Measurements from ENCODE around the gene PICALM.
"Not testable (repeated sequence)": the region's sequence is repeated elsewhere in the genome, so short reads cannot be mapped to it uniquely, and the experiment has no call there.

The PICALM gene, protein sequence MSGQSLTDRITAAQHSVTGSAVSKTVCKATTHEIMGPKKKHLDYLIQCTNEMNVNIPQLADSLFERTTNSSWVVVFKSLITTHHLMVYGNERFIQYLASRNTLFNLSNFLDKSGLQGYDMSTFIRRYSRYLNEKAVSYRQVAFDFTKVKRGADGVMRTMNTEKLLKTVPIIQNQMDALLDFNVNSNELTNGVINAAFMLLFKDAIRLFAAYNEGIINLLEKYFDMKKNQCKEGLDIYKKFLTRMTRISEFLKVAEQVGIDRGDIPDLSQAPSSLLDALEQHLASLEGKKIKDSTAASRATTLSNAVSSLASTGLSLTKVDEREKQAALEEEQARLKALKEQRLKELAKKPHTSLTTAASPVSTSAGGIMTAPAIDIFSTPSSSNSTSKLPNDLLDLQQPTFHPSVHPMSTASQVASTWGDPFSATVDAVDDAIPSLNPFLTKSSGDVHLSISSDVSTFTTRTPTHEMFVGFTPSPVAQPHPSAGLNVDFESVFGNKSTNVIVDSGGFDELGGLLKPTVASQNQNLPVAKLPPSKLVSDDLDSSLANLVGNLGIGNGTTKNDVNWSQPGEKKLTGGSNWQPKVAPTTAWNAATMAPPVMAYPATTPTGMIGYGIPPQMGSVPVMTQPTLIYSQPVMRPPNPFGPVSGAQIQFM

DNA sequence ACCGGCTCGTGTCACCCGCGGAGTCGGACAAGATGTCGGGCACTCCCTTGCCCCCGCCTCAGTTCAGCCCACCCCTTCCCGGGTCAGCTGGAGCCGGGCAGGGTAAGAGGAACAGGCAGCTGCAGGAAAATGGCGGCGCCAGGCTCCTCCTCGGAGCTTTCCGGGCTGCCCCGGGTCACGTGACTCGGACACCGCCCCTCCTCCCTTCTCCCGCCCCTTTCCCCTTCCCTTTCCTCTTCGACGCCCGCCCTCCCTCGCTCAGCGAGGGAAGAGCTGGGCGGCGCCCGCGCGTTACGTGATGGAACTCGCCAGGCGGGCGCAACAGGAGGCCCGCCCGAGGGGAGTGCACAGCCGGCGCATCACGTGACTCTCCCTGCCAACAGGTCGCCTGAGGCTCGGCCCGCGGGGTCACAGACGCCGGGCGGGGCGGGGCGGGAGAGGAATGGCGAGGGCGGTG is at the start of gene PICALM:
PICALM (minus strand) TSS at position 134 of the 457 bp plus-strand sequence. CDS start 304 bp downstream, outside the sequence.
- DNase-seq, result peak; percentile 97 to 98

DNA sequence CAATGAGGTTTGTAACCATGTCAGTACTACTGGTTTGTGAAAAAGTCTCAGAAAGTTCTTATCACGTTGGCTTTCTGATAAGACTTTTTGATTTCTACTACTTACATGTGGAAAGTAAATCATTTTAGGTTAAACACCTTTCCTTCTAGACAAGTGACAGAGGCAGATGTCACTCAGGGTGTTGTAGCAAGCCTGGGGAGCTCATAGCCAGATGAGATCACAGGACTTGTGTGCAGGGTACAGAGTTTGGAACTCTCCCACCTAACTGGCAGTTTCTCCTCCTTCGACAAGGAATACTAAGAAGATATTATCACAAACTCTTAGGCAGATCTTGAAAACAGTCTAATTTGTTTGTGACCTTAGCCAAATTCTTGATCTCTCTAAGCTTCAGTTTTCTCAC is 49.4 kb upstream of the PICALM start:
- DNase-seq, result no peak

DNA sequence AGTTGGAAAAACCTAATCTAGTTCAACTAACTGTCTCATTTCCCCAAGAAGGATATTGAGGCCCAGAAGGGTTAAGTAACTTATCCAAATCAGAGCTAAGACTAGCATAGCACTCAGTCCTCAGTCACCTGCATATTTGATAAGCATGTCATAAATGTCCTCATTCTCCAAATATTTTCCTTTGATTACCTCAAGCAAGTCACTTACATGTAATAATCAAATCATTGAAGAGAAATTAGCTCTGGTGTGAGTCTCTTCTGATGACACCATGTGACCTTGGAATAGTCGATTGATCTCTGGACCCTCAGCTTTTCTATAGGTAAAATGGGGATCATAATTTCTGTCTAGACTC is 48.8 kb upstream of the PICALM start:
- no peak for DNase-seq

DNA sequence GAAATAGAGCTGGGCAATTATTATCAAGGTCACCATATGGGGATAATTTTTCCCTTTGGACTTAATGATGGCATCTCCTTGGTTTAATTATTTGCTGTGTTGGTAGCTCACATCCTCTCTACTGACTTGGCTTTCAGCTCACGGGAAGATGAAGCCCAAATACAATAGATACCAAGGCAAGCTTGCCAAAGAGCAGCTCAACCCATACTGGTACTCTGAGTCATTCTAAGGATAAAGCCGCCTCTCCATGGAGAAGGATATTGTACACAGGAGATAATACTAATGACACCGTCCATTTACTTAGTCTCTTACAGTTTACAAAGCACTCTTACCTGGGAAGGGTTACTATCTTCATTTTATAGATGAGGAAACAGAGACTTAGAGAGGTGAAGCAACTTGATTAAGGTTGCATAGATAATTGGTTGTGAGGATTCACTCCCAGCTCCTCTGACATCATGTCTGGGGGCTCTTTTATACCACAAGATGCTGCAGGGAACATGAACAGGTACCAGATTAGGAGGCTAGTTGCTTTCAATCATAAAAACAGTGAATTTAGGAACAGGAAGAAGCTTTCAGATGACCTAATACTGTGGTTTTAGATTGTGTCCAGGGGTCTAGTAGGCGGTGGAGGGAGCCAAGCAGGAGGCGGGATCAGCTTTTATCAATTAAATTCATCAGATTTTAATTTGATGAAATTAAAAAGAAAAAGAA is 48.3 kb upstream of the PICALM start:
- no peak for DNase-seq

DNA sequence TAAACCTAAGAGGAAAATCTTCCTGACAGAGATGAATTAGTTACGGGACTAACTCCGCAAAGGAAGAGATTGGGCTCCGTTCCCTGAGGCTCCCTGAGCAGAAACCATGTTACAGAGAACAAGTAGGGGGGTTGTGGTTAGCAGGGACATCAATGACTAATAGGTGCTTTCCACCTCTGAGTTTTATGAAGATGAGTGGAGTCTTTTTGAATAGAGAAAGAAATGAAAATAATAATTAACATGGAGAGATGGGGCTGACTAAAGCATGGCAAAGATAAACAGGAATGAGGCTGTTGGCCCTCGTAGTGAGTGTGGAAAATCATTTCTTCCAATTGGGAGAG is 47.5 kb upstream of the PICALM start:
- no peak for DNase-seq

DNA sequence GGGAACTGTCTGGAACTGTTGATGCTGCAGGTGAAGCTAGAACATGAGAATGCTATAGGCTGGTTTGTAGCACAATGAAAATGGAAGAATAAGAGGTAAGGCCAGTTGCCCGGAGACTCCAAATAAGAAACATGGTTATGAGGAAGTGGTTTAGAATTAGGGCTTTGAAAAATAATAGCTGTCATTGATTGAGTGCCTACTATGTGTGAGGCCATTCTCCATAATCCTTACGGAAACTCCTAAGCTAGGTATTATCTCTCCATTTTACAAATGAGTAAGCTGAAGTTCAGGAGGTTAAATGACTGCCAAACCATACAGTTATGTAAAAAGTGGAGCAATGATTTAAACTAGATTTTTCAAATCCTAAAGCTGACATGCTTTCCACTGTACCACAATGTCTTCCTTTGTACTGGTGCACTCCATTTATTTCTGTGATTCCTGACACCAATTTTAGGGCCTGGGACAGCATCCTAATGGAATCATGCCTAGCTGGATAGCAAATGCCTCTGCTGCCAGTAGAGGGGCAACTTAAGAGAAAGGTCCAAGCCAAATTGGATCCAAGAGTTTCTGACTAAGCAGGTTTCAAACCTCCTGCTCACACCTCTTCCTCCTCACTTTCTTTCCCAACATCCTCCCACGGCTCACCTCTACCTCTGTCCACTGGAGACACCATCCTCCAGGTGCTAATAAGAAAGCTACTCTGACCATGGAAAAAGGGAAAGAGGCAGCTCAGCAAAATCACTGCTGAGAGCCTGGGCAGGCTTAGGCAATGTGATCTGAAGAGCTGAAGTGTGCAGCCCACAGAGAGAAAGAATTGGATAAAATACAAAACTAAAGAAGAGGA is 46.9 kb upstream of the PICALM start:
- DNase-seq, result no peak

DNA sequence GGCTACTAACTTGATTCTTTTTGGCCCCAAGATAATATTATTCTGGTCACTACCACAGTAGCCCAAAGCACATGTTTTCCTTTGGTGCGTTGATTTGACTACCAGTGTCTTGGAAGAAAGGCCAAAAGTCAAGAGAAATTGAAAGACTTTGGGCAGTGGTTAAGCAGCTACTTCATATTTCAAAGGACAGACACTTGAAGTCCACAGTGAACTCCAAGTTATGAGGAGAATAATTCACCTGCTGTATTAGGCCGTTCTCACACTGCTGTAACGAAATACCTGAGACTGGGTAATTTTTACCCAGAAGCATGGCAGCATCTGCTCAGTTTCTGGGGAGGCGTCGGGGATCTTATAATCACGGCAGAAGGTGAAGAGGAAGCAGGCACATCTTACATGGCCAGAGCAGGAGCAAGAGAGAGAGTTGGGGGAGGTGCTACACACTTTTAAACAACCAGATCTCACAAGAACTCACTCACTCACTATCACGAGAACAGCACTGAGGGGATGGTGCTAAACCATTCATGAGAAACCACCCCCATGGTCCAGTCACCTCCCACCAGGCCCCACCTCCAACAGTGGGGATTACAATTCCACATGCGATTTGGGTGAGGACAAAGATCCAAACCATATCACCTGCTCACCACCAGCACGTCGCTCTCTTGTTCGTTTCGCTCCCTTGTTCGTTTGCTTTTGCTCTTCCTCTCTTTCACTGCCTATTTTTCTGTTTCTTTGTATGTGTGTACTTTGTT is 40.2 kb upstream of the PICALM start:
- no peak for DNase-seq

DNA sequence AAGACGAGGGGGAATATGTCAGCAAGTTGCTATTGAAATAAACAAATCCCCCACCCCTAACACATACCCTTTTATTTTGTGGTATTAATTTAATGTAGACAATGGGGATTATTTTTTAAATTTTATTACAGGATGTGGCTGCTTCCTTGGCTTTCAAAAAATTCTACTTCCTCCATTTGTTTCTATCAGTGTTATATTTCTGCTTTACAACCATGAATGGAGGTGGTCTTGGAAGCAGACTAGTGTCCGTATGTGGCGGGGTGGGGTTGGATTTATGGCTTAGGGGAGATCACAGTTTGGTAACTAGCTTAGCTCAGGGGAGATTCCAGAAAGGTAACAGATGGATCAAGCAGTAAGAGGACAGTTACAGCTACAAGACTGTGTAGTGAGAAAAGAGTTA is 39.3 kb upstream of the PICALM start:
- no peak for DNase-seq

DNA sequence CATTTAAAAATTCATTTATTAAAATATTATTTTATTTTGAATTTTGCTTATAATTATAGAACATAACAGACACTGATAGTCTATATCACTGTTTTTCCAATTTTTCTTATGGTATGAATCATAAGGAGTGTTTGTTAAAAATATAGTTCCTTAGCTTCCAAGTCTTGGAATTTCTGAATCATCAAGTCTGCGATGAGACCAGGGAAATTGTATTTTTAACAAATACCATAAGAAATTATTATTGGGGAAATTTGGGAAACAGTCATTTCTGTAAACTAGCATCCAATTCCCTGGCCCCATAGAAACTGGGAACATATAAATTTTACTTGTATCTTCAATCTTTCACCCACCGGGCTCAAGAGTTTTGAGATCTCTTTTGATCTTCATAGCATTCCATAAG is 38.0 kb upstream of the PICALM start:
- DNase-seq, result no peak

DNA sequence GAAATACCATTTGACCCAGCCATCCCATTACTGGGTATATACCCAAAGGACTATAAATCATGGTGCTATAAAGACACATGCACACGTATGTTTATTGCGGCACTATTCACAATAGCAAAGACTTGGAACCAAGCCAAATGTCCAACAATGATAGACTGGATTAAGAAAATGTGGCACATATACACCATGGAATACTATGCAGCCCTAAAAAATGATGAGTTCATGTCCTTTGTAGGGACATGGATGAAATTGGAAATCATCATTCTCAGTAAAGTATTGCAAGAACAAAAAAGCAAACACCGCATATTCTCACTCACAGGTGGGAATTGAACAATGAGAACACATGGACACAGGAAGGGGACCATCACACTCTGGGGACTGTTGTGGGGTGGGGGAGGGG is 37.1 kb upstream of the PICALM start:
- not testable (repeated sequence) for DNase-seq

DNA sequence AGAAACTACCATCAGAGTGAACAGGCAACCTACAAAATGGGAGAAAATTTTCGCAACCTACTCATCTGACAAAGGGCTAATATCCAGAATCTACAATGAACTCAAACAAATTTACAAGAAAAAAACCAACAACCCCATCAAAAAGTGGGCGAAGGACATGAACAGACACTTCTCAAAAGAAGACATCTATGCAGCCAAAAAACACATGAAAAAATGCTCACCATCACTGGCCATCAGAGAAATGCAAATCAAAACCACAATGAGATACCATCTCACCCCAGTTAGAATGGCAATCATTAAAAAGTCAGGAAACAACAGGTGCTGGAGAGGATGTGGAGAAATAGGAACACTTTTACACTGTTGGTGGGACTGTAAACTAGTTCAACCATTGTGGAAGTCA is 36.7 kb upstream of the PICALM start:
- not testable (repeated sequence) for DNase-seq

DNA sequence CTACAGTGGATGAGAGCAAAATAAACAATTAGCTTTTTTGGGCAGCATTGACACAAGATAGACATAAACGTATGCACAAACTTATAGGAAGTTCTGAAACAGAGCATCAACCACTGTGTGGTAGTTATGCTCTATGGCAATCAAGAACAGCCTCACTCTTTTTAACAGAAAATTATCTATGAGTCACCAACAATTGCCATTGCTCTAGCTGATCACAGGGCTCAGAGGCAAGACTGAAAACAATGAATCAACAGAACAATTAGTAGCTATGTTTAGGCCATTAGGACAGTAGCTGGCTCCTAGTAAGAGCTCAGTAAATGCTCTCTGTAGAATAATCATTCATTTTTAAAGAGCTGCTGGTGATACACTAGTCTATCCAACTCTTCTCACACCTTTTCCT is 34.9 kb upstream of the PICALM start:
- DNase-seq, result no peak

DNA sequence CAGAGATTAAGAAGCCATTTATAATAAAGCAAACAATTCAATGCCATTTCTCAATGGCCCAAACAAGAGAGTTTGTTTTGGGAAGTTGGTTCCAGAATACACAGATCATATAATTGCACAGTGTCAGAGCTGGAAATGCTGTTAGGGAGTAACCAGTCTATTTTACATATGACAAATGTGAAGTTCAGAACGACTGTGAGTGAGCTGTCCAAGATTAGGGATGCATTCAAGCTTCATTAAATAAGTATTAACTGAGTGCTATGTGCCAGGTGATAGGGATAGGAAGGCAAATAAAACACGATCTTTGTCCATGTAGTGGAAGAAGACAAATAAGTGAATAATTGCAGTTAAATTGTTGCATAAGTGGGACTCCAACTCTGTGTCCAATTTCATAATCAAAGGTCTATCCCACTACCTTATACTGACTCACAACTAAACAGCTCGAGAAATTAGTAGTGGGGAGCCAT is 33.1 kb upstream of the PICALM start:
- no peak for DNase-seq

DNA sequence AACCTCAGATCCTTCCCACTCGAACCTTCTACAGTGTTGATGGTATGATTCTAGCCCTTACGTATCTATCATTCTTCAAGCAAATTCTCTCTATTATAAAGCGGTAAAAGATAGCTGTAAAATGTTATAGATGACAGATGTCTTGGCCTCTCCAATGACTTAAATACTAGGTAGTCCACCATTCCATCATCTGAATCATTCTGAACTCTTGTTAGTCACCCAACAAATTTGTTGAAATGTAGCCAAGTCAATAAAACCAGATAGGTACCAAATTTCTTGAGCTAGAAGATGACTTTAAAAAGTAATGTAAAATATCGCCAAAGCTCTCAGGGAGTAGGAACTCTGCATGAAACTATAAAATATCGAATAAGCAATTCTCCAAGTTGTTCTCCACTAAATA is 32.6 kb upstream of the PICALM start:
- DNase-seq, result no peak

DNA sequence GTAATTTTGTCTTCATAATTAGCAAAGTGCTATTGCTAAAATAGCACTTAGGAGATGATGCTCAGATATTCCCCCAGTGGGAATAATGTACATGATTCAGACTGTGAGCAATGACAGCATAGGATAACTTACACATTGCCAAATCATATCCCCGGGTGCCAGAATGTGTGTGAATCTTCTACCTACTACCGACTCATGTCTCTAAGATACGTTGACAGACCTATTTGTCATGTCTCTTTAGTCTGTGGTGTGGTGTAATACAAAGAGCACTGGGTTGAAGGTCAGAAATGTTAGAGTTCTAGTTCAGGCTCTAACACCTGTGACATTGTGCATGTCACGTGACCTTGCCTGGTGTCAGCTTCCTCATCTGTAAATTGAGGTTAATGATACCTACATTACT is 31.0 kb upstream of the PICALM start:
- no peak for DNase-seq

DNA sequence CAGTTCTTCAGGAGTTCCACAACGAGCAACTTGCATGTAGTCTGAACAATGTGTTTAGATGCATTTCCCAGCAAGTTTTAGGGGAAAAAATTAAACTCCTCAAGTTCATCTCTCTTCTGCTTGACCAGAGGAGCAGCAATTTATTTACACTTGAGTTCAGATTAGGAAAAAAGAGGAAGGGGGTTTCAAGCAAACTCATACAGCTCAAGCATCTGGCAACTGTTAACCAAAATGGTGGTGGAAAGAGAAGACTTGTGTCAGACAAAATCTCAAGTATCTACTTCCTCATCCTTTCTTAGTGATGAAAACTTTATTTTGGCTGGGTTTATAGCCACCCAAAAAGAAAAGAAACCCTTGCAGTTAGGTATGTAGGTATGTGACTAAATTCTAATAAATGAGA is 29.1 kb upstream of the PICALM start:
- no peak for DNase-seq

DNA sequence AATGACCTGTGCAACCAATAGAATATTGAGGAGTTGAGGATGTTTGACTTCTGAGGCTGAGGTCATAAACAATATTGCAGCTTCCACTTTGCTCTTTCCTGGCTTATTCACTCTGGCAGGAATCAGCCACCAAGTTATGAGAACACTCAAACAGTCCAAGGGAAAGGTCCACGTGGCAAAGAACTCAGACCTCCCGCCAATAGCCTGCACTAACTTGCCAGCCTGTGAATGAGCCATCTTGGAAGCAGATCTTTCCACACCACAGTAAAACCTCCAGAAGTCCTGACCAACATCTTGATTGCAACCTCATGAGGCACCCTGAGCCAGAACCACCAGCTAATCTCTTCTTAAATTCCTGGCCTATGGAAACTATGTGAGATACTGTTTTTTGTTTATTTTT is 22.7 kb upstream of the PICALM start:
- no peak for DNase-seq

DNA sequence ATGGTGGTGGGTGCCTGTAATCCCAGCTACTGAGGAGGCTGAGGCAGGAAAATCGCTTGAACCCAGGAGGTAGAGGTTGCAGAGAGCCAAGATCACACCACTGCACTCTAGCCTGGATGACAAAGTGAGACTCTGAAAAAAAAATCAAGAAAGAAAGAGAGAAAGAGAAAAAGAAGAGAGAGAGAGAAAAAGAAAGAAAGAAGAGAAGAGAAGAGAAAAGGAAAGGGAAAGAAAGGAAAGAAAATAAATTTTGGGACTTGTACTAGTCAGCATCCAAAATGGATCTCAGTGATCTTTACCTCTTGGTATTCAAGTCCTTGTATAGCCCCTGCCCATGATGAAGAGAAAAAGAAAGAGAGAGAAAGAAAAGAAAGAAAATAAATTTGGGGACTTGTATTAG is 22.2 kb upstream of the PICALM start:
- no peak for DNase-seq

DNA sequence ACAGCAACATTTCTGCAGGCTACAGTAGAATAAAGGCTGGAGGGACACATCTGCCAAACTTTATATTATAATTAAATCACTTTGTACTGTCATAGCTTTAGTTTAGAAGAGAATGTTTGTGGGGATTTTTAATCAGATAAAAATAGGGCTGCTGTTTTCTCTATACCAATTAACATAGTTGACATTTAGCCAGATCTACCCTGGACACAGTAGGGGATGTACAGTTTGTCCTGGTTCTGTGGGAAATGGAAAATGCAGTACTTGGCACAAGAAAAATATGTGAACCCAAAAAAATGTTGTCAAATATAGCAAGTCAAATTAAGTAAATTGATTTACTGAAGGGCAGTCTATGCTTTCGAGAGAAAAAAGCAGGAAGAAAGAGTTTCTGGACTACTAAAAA is 20.8 kb upstream of the PICALM start:
- no peak for DNase-seq

DNA sequence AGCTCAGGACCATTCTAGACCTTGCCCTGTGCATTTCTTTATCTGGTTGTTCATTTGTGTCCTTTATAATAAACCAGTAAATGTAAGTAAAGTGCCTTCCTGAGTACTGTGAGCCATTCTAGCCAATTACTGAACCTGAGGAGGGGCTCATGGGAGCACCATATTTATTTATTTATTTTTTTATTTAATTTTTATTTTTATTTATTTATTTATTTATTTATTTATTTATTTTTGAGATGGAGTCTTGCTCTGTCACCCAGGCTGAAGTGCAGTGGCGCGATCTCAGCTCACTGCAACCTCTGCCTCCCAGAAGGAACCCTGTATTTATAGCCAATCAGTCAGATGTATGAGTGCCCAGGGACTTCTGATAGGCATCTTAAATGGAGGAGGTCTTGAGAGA is 18.8 kb upstream of the PICALM start:
- not testable (repeated sequence) for DNase-seq

DNA sequence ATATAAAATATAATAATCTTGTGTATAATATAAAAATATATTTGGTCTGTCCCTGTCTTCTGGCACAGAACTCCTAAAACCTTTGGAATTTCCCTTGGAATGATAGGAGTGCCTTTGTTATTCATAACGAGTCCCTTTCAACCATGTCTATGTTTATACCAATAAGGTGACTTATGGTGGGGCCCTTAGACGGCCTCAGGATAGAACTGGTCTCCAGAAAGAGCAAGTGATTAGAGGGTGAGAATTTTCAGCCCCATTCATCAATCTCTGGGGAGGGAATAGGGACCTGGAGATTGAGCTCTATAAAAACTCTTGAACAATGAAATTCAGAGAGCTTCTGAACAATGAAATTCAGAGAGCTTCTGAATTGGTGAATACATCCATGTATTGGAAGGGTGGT is 18.4 kb upstream of the PICALM start:
- no peak for DNase-seq

DNA sequence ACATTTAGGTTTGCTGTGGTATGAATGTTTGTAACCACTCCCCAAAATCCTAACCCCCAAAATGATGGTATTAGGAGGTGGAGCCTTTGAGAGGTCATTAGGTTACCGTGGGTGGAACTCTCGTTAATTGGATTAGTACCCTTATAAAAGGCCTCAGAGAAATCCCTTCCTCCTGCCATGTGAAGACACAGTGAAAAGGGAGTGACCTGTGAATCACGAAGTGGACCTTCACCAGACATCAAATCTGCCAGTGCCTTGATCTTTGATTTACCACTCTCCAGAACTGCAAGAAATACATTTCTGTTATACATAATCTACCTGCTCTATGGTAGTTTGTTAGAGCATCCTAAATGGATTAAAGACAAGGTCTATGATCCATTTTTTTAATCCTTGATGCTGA is 12.6 kb upstream of the PICALM start:
- no peak for DNase-seq

Data from SW 1271 (cell line).